T-helper 9 cell (primary cell): Measurements from ENCODE around the gene UBN1.
"Not testable (repeated sequence)": the region's sequence is repeated elsewhere in the genome, so short reads cannot be mapped to it uniquely, and the experiment has no call there.

Source experiments
- DNase-seq: peaks from one replicate; pipeline ENCODE4 v3.0.0-alpha.2; 2020

The UBN1 gene

DNA sequence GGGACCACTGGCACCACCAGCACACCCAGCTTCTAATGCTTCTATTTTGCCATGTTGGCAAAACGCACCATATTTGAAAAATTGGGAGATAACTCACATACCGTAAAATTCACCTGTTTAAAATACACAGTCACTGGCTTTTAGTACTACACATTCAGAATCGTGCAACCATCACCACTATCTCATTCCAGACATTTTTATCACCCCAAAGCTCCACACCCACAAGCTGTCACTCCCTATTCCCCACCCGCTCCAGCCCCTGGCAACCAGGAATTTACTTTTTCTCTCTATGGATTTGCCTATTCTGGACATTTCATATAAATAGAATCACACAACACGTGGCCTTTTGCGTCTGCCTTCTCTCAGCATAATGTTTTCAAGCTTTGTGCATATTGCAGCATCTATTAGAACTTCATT, 64.7 kb downstream of the UBN1 start:
- DNase-seq = no peak

DNA sequence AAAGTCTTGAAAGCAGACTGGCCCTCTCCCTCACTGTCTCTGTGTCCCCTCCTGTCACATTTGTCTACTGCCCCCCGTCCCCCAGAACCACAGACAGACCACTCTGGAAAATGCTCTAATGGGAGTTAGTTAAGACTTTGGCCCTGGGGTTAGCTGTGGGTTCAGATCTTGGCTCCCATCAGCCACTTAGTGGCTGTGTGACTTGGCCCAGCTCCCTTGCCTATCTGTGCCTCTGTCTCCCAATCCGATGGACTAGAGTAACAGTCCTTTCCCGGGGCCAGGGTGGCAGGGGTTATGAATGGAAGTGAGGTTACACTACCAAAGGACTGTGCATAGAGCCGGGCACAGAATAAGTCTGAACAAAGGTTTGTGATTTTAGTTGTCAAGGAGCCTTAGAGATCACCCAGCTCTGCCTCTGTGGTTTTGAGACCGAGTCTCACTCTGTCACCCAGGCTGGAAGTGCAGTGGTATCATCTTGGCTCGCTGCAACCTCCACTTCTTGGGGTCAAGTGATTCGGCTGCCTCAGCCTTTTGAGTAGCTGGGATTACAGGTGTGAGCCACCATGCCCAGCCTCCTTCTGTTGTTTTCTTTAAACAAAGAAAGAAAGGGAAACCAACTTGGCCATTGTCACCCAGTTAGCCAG, 66.0 kb downstream of the UBN1 start:
- no peak for DNase-seq

DNA sequence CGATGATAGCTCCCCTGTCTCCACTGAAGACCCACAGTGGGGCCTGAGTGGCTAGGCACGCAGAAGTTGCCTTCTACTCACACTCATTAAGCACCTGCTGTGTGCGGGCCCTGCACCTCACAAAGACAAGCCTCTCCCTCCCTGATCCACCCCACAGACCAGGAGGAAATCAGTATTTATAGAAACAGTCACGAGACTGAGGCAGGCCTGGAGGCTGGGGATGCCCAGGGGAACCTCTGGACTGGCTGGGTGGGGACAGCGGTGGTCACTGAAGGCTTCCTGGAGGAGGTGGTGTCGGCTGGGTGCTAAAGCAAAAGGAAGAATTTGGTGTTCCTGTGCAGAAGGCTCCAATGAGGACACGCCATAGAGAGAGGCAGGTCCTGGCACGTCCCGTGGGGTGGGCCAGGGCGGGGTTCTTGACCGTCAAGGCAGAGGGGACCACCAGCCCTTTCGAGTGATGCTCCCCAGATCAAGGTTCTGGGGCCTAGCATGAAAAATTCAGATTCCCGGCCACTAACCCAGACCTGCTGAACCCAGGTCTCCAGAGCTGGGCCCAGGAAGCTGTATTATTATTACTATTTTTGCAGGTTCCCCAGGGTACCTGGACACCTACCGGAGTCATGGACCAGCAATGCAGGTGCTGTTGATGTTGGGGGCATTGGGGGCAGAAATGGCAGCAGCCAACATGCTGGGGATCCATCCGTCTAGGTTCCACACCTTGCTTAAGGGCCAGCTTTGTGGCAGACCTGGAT, 66.7 kb downstream of the UBN1 start:
- no peak for DNase-seq

DNA sequence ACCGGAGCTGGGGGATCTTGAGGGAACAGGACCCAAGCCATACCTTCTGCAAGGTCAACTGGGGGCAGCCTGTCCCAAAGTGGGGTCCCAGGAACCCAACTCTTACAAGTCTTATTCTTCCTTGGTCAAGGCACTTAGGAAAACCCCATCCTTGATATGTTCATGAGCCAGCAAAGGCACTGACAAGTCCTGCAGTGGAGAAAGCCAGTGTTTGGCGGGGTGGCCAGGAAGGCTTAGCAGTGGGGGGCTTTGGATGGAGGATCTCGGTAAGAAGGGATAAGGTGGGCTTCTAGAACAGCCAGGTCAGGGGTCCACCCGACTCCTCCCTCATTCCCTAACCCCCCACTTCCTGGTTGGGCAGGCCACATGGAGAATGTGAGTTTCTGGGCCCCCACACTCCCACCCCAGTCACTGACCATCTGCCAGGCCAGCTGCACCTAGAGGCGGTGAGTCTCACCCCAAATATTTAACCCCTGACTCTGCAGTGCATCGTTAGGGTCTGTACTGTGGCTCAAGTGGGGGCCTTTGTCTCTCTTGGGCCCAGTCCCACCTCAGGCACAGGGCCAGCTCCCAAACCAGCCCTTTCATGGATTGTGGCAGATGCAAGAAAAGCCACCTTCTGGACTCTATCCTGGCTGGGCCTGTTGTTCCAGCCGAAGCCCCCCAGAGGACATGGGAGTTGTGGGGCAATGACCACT, 67.4 kb downstream of the UBN1 start:
- no peak for DNase-seq

DNA sequence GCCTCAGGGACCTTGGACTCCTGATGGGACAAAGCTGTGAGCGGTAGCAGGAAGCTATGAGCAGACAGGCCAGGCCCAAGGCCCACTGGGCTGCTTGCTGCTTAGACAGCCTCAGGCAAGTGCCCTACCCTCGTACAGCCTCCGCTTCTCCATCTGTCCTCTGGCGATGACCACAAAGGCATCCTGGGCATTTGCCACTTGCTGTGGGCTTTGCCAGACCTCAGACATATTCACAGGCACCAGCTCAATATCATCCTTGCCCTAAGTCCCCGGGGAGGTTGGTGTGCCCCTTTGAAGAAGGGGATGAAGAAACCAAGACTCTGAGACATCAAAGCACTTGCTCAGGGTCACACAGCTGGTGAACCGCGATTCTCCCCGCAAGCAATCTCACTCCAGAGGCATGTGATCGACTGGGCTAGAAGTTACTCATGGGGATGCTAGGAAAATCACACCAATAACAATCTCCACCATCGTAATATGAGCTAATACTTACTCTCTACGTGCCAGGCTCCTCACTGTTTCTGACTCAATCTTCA, 68.0 kb downstream of the UBN1 start:
- no peak for DNase-seq

DNA sequence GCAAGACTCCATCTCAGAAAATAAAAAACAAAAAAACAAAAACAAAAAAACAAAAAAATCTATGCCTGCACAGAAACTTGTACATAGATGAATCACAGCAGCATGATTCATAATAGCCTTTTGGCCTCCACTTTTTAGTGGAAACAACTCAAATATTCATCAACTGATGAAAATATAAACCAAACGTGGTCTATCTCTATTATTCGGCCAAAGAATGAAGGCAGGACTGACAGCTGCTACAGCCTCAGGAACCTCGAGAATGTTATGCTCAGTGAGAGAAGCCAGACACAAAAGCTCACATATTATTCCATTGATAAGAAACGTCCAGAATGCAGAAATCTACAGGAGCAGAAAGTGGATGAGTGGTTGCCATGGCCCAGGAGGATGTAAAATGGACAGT, 69.8 kb downstream of the UBN1 start:
- no peak for DNase-seq

DNA sequence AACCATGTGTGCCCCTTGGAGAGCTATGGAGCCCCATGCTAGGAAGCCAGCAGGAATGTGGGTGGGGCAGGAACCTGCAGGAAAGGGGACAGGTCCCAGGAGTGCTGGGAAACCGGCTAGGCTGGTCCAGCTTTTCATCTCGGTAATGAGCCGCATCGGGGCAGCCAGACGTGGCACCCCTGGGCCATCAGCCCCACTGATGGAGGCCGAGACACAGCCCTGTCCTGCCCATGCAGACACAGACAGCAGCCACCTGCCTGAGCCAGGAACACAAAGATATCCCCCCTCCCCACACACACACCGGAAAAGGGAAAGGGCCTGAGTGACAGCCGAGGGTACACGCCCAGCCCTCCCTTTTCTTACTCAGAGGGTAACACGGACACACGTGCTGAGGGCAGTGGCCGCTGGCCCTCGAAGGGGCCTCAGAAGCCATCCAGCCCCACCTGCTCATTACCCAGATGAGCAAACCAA, 71.5 kb downstream of the UBN1 start:
- DNase-seq = no peak

DNA sequence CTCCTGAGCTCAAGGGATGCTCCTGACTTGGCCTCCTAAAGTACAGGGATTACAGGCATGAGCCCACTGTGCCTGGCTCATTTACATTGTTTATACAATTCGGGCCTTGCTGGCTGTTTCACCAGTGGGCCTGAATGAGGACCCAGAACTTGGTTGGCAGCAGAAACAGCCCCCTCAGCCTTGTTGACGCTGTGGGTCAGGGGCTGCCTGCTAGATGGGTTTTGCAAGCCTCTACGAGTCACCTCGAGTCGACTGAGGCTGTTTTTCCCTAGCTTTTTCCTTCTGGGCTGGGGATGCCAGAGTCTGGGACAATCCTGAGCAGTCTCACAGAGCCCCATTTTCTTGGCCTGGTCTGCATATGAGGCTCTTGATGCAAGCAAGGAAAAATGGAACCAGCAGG, 73.5 kb downstream of the UBN1 start:
- DNase-seq = no peak

DNA sequence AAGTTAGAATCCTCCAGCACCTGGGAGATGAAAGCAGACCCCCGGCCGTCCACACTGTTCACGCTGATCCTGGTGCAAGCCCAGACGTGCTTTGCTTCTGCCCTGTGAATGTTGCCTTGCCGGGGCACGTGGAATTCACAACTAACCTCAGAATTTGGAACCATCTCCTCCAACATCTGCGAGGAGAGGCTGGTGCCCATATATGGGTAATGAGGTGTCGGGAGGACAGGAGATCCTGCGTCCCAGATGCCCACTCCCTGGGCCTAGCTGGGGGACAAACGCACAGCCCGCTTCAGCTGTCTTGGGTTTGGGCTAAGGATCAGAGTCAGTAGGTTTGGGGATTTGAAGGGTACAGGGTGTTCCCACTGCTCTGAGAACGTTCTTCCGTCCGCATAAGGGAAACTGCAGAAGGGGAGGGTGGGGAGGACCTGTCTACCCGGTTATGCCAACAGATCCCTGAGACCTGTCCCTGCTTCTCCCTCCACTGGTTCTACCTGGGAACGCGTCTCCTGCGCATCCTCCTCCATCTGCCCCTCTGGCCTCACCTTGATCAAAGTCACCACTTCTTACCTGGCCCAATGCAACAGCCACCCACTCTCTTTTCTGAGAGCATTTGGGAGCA, 75.6 kb downstream of the UBN1 start:
- no peak for DNase-seq

DNA sequence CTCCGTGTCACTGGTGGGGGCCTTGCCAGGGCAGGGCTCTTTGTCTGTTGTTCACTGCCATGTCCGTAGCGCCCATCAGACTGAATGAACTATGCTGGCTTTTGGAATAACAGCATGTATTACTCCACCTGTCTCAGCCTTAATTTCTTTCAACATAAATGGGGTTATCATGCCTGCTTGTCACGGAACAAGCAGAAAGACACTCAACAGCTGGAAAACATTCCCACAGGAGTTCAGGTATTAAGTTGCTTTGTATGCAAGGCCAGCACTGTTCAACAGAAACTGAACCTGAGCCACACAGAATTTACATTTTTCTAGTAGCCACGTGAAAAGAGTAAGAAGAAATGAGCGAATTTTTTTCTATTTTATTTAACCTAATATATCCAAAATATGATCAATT, 76.6 kb downstream of the UBN1 start:
- DNase-seq = no peak

DNA sequence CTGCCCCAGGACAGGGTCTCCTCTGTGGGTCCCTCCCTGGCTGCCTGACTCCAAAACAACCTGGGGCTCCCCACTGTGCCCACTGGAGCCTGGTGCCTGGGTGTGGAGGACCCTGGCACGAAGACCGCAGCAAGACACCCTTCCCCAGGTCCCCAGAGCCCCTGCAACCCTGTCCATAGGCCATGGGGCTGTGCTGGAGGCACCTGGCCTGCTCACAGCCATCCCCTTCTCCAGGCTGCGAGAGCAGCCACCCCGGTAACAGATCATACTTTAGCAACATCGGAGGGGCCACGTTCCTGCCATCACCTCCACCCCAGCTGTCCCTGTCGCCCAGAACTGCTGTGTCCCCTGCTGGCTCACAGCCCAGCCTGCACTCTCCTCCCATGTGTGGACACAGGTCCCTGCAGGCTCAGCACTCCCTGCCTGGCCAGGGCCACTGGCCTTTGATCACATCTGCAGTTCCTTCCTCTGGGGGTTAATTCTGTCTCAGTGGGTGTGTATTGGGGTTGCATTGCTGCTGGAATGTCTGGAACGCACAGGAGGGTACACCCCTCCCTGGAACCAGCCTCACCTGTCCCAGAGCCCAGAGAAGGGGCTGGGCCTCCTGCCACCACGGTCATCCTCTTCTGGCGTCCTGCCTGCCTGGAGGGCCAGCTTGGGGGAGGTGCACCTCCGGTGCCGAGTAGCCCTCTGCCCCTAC, 77.5 kb downstream of the UBN1 start:
- DNase-seq = no peak

DNA sequence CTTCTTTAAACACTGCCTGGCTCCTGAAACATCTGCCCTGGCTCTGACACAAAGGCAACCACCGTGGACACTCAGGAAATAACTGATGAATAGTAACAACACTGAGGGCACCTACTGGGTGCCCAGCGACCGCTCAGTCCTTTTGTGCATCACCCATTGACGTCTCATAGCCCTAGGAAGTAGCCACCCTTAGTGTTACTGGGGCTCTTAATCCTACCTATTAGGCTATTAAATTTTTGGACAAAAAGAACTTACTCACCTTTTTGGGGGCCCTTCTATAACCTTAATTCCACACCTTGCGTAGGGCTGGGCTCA, 78.0 kb downstream of the UBN1 start:
- DNase-seq = no peak

DNA sequence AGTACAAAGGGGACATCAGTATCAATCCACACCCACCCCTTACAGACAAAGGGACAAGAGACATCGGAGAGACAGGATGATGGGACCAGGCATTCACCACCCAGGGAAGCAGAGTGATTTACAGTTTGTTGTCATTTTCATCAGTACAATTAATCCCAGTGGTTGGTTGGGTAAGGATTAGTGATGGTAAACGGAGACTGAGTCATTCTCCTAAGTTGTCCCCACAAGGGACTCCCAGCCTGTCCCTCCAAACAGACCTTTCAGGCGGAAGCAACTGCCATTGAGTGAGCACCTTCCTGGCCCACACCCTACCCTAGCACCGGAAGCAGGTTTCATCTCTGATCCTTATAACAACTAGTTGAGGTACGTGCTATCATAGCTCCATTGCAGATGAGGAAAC, 78.5 kb downstream of the UBN1 start:
- DNase-seq = no peak

DNA sequence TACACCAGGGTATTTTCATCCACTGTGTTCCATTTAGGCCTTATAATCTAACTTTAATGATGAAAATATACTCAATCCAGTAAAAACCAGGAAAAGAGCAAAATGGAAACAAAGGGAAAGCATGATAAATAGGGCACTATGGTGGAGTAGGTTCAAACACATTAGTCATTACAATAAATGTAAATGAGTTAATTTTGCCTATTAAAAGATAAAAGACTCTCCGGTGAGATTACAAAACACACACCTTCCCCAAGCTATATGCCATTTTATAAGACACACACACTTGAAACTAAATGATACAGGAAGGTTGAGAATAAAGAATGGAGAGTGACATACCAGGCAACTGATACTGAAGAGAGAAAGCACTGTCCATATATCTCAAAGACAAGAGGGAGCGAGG, 79.6 kb downstream of the UBN1 start:
- no peak for DNase-seq

DNA sequence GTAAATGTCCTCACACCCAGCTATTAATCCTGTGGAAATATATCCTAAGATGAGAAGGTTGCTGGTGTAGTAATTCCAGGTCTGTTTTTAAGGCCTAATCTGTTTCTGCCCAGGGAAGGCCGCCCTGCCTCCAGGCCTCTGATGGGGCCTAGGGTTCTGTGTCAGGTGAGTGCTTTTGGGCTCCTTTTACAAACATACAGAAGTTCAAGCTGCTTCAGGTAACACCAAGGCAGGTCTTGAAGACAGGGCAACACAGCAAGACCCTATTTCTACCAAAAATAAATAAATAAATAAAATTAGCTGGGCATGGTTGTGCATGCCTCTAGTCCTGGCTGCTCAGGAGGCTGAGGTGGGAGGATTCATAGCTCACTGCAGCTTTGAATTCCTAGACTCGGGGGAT, 80.4 kb downstream of the UBN1 start:
- no peak for DNase-seq

DNA sequence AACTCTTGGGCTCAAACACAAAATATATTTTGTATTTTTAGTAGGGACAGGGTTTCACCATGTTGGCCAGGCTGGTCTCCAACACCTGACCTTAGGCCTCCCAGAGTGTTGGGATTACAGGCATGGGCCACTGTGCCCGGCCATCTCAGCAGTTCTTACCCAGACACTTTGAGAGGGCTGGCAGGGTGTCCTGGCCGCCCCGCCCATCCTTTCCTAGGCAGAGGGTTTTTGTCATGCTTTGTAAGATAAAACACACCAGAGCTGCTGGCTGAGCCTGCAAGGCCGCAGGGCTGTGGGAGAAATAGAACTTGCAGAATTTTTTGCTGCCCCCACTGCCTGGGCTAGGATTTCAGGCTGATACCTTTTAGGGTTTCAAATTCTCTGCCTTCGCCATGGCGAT, 80.9 kb downstream of the UBN1 start:
- no peak for DNase-seq

DNA sequence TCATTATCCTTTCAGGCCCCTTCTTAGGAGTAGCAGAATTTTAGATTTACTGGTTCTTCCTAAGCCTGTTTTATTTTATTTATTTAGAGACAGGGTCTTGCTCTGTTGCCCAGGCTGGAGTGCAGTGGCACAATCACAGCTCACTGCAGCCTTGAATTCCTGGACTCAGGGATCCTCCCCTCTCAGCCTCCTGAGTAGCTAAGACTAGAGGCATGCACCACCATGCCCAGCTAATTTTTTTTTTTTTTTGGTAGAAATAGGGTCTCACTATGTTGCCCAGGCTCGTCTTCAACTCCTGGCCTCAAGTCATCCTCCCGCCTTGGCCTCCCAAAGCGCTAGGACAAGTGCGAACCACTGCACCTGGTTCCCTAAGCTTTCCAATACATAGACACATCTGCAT, 82.3 kb downstream of the UBN1 start:
- not testable (repeated sequence) for DNase-seq

DNA sequence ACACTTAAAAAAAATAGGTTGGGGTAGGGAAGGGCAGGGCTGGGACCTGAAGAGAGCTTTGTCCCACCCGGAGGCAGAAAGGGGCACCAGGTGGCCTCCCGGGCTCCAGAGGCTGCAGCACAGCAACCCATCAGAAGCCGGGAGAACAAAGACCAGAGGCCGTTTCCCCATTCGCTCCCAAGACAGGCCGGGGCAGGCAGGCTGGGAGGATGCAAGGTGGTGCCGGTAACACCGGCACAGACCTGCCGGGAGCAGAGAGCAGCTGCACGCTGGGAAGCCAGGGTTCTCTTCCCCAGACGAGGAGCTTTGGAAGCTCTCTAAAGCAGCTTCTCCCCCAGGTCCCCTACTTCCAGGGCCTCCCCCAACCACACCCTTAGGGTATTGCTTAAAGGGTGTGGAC, 84.1 kb downstream of the UBN1 start:
- DNase-seq = no peak
